Activated T-helper 1 cell treated with anti-CD3 and anti-CD28 coated beads, Interleukin-12 subunit alpha, Interleukin-12 subunit beta, Interleukin-2, Interleukin-4 antibody, amounts not matched to agents 30 ng/mL and 10 ng/mL and 1 ng/mL, durations not matched to agents 14 hours and 24 hours and 36 hours (primary cell): ENCODE measurements around the gene CRTAP. TPM values are rescaled to one million over a fixed set of nuclear protein-coding genes. Genes with fewer than 3 reads are reported as not detected.
"Not testable (repeated sequence)": the region's sequence is repeated elsewhere in the genome, so short reads cannot be mapped to it uniquely, and the experiment has no call there.

Experiments
- DNase-seq: peaks from one replicate; pipeline ENCODE4 v3.0.0; 2021; ENCODE audit warnings: low spot score
- H3K27ac Mint-ChIP-seq: one replicate; pipeline ENCODE4 v1.8.0; 2021; ENCODE audit warnings: mild to moderate bottlenecking, mixed read lengths
- H3K27me3 Mint-ChIP-seq: one replicate; pipeline ENCODE4 v1.8.0; 2022; ENCODE audit warnings: mild to moderate bottlenecking, moderate library complexity, mixed read lengths; ENCODE audit not compliant: insufficient read depth
- H3K36me3 Mint-ChIP-seq: one replicate; pipeline ENCODE4 v1.8.0; 2021; ENCODE audit warnings: low read depth, mixed read lengths
- H3K4me1 Mint-ChIP-seq: one replicate; pipeline ENCODE4 v1.8.0; 2021; ENCODE audit warnings: low read depth, mixed read lengths
- H3K4me3 Mint-ChIP-seq: one replicate; pipeline ENCODE4 v1.8.0; 2021; ENCODE audit warnings: mild to moderate bottlenecking, moderate library complexity, mixed read lengths
- H3K9me3 Mint-ChIP-seq: one replicate; pipeline ENCODE4 v1.8.0; 2021; ENCODE audit warnings: mixed read lengths
- intact Hi-C: fragments of 100-400 bp; cut with micrococcal nuclease; formaldehyde crosslinking; loops from one replicate; pipeline ENCODE4 v1.15.1; 2024
- total RNA-seq: library from RNA; stranded (reverse); gene quantifications from 2 replicates; pipeline ENCODE4 v1.2.3, GENCODE V29; 2022

Gene CRTAP
- total RNA-seq = 30.3 and 33.2 TPM in 2 replicates

DNA sequence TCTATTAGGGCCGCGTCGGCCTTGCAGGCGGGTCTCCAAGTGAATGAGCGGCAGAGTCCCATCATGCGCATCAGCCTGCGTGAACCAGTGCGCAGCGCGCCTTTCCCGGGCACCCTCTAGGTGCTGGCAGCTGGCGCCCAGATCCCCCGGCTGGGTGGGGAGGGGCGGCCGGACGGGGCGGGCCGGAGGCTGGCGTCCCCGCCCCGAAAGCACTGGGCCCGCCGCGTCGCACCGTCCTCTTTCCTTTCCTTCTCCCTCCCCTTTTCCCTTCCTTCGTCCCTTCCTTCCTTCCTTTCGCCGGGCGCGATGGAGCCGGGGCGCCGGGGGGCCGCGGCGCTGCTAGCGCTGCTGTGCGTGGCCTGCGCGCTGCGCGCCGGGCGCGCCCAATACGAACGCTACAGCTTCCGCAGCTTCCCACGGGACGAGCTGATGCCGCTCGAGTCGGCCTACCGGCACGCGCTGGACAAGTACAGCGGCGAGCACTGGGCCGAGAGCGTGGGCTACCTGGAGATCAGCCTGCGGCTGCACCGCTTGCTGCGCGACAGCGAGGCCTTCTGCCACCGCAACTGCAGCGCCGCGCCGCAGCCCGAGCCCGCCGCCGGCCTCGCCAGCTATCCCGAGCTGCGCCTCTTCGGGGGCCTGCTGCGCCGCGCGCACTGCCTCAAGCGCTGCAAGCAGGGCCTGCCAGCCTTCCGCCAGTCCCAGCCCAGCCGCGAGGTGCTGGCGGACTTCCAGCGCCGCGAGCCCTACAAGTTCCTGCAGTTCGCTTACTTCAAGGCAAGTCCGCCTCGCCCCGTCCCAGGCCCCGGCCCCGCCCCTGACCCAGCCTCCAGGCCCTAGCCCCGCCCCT is at the start of gene CRTAP:
TSS of gene CRTAP (plus strand) at position 243 of the 850 bp plus-strand sequence. CDS start at position 307, 64 bp downstream.
- peak within 1 kb of the TSS; percentile 74 for H3K27ac Mint-ChIP-seq

DNA sequence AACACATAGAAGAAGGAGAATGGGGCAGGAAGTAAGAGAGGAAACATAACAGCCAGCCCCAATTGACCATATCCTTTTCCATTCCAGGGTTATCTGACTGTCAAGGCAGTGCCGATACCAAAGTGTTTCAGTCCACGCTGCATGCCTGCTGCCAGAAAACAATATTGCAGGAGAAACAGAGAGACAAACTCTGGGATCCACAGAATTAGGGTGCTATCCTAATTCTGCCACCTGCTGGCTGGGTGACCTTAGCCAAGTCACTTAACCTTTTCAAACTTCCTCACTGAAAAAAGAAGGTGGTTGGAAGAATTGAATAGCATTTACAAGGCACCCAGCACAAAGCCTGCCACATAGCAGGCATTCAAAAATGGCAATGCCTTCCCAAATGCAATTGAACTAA is 48.9 kb upstream of the CRTAP start:
- H3K4me1 Mint-ChIP-seq = peaks cover 48% of the 10 kb centered on the region
- peaks cover 3% of the 10 kb centered on the region for H3K9me3 Mint-ChIP-seq
- no peak overlapping the region for H3K27ac Mint-ChIP-seq
- peaks cover 47% of the 10 kb centered on the region for H3K36me3 Mint-ChIP-seq
- intact Hi-C loops = loop anchor here (1.0 to 10.0 kb wide), 5 partner anchors 9 to 380 kb away; partner anchors contain the start of genes CNOT10 and CRTAP
- DNase-seq = no peak
- no peak overlapping the region for H3K4me3 Mint-ChIP-seq
- H3K27me3 Mint-ChIP-seq = no peaks in the 10 kb centered on the region

More for the DNA sequence above, at the start of gene CRTAP:
- Mint-ChIP-seq H3K36me3 (peaks cover 1% of the 10 kb centered on the region), H3K4me1 (peaks cover 26% of the 10 kb centered on the region), H3K4me3 (peak within 1 kb of the TSS; percentile 87), H3K27me3 (no peaks in the 10 kb centered on the region), H3K9me3 (no peaks in the 10 kb centered on the region)
- intact Hi-C loops = loop anchor here (1.0 to 10.0 kb wide), 8 partner anchors 17 to 869 kb away; partner anchors contain the start of genes CNOT10, DYNC1LI1, GLB1 and PDCD6IP
- DNase-seq = peak; percentile 78

DNA sequence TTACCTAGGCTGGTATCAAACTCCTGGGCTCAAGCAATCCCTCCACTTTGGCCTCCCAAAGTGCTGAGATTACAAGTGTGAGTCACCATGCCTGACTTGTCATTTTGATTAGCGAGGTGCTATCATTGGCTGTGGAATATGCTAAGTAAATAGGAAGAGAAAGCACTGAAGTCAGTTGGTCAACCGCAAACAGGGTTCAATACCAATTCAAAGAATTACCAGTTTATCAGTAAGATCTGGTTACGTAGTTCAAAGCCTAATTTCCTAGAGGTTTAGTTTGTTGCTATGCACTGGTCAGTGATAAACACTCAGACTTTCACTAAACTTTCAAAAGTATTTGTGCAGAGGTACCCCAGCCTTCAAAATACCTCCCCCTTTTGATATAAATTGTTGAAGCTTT is 46.3 kb upstream of the CRTAP start:
- Mint-ChIP-seq H3K4me1 (peaks cover 47% of the 10 kb centered on the region), H3K9me3 (no peaks in the 10 kb centered on the region), H3K36me3 (peaks cover 49% of the 10 kb centered on the region), H3K27me3 (no peaks in the 10 kb centered on the region), H3K27ac (no peak overlapping the region), H3K4me3 (no peak overlapping the region)
- intact Hi-C loops = loop anchor here (5.0 to 10.0 kb wide), 2 partner anchors 335 to 383 kb away; partner anchors contain the start of gene CNOT10
- DNase-seq = no peak

DNA sequence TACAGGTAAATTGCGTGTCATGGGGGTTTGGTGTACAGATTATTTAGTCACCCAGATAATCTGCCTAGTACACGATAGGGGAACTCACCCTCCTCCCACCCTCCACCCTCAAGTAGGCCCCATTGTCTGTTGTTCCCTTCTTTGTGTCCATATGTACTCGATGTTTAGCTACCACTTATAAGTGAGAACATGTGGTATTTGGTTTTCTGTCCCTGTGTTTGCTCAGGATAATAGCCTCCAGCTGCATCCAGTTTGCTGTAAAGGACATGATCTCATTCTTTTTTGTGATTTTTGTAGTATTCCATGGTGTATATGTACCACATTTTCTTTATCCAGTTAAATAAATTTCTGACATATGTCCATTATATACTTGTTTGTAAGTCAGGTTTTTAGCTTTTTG is 44.0 kb upstream of the CRTAP start:
- Mint-ChIP-seq H3K4me1 (peaks cover 35% of the 10 kb centered on the region), H3K36me3 (peaks cover 44% of the 10 kb centered on the region)
- intact Hi-C loops = loop anchor here (5.0 to 10.0 kb wide), 2 partner anchors 338 to 385 kb away; partner anchors contain the start of gene CNOT10
- H3K9me3 Mint-ChIP-seq, H3K4me3 Mint-ChIP-seq, H3K27ac Mint-ChIP-seq, DNase-seq, H3K27me3 Mint-ChIP-seq: not testable (repeated sequence)

DNA sequence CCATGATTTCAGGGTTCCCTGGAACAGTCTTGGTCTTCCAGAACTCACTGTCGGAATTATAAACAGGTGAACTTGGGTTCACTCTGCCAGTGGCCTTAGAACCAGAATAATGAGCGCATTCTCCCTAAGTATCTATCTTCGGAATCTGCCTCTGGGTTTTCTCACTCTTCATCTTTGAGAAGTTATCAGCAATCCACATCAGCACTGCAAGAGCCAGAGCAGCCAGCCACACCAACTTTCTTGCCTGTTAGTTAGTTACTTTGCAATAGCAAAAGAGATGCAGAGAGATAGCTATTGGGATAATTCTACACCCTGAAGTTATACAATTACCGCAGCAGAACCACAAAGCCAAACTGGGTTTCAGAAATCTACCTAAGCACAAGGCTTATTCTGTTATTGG is 42.6 kb upstream of the CRTAP start:
- peak overlapping the region; percentile 2 for H3K27ac Mint-ChIP-seq

DNA sequence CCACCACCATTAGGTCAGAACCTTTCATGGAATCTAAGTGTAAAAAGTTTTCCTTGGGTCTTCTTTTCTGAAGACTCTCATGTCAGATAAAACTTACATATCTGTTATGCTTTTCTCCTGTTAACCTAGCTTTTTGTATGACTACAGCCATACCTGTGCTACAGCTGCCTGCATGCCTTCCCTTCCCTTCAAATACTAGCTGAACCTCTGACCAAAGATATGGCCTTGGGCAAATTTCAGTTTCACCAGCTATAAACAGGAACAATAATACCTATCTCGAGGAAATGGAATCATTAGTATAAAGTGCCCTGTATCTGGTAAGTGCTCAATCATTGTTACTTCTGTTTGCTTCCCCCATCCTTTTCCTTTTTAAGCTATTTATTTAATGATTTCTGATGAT is 41.9 kb upstream of the CRTAP start:
- Mint-ChIP-seq H3K27me3 (no peaks in the 10 kb centered on the region), H3K4me1 (peaks cover 35% of the 10 kb centered on the region), H3K4me3 (no peak overlapping the region), H3K27ac (no peak overlapping the region), H3K9me3 (no peaks in the 10 kb centered on the region), H3K36me3 (peaks cover 44% of the 10 kb centered on the region)
- intact Hi-C loops = no loop called here
- no peak for DNase-seq

More for the DNA sequence above, 42.6 kb upstream of the CRTAP start:
- Mint-ChIP-seq H3K4me3 (no peak overlapping the region), H3K9me3 (no peaks in the 10 kb centered on the region), H3K27me3 (no peaks in the 10 kb centered on the region), H3K36me3 (peaks cover 44% of the 10 kb centered on the region), H3K4me1 (peaks cover 34% of the 10 kb centered on the region)
- intact Hi-C loops = no loop called here
- DNase-seq = no peak

DNA sequence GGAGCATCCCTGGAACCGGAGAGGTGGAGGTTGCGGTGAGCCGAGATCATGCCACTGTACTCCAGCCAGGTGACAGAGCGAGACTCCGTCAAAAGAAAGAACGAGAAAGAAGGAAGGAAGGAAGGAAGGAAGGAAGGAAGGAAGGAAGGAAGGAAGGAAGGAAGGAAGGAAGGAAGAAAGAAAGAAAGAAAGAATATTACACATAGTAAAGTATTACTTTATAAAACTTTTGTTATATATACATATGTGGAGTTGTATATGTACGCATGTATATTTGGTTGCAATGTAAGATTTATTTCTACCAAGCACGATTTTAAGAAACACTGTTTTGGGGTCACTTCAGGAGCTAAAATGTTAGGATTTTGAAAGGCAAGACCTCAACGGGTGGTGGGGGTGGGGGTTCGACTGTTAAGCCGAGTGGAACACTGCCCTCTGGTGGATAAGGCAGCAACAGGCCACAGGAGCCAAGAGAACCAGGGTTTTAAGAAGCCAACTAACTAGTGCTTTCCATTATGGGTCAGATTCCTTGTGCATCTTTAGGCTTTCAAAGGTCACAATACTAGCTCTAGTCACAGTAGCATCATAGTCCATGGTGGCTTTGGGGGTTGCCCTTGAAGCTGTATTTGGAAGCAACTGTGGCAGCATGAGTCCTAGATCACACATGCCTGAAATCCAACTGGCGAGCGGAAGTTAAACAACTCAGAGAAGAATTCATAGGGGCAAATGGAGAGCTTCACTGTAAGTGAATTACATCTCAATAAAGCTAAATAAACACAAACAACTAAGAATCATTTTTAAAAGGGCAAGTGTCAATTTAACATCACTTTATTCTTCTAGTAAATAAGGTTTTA is 39.4 kb upstream of the CRTAP start:
- H3K4me1 Mint-ChIP-seq = peaks cover 42% of the 10 kb centered on the region

DNA sequence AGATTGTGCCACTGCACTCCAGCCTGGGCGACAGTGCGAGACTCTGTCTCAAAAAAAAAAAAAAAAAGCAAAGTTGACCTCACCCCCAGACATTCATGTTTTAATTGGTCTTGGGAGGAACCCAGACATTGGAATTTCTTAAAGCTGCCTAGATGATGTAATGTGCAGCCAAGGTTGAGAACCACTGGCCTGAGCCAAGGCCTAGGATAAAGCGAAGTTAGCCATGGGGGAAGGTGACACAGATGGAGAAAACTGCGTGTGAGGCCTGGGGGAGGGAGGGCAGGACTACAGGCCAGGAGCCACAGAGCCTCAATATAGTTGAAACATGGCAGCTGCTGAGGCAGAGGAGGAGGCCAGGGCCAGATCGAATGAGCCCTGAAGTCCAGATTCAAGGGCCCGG is 37.8 kb upstream of the CRTAP start:
- intact Hi-C loops = loop anchor here (2.0 kb wide), 1 partner anchor 297 kb away; no protein-coding TSS in a partner anchor
- Mint-ChIP-seq H3K9me3 (no peaks in the 10 kb centered on the region), H3K4me1 (peaks cover 40% of the 10 kb centered on the region), H3K36me3 (peaks cover 22% of the 10 kb centered on the region), H3K4me3 (no peak overlapping the region), H3K27me3 (no peaks in the 10 kb centered on the region), H3K27ac (no peak overlapping the region)
- DNase-seq = no peak

More for the DNA sequence above, 39.4 kb upstream of the CRTAP start:
- Mint-ChIP-seq H3K36me3 (peaks cover 29% of the 10 kb centered on the region), H3K4me3 (no peak overlapping the region), H3K9me3 (no peaks in the 10 kb centered on the region), H3K27me3 (no peaks in the 10 kb centered on the region), H3K27ac (no peak overlapping the region)
- peak; percentile 43 for DNase-seq
- intact Hi-C loops = loop anchor here (1.0 to 2.0 kb wide), 6 partner anchors 9 to 298 kb away; no protein-coding TSS in a partner anchor

DNA sequence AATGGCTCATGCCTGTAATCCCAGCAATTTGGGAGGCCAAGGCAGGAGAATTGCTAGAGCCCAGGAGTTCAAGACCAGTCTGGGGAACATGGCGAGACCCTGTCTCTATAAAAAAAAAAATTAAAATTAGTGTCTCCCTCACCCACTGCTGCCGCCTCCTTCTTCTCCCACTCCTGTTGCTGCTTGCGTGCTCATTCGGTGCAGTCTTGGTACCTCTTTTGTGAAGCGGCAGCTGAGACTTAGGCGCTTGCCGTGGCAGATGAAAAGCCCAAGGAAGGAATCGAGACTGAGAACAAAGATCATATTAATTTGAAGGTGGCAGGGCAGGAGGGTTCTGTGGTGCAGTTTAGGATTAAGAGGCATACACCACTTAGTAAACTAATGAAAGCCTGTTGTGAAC is 36.9 kb upstream of the CRTAP start:
- DNase-seq = no peak
- Mint-ChIP-seq H3K4me1 (peaks cover 34% of the 10 kb centered on the region), H3K27ac (no peak overlapping the region), H3K9me3 (no peaks in the 10 kb centered on the region), H3K36me3 (peaks cover 13% of the 10 kb centered on the region), H3K27me3 (no peaks in the 10 kb centered on the region), H3K4me3 (no peak overlapping the region)
- intact Hi-C loops = no loop called here

DNA sequence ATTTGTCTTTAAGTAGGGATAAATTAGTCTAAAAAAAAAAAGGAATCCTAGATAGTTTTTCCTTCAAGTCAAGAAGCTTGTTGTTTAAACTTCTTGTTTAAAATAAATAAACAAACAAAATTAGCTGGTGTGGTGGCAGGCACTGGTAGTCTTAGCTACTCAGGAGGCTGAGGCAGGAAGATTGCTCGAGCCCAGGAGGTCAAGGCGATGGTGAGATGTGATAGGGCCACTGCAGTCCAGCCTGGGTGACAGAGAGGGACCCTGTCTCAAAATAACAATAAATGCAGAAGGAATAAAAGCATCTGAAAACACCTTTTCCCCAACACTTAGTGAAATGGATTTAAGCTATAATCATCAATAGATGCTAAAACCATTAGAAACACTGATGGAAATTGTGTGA is 35.8 kb upstream of the CRTAP start:
- DNase-seq = no peak
- Mint-ChIP-seq H3K4me3 (no peak overlapping the region), H3K36me3 (peaks cover 8% of the 10 kb centered on the region), H3K4me1 (peaks cover 27% of the 10 kb centered on the region), H3K9me3 (no peaks in the 10 kb centered on the region), H3K27ac (no peak overlapping the region), H3K27me3 (no peaks in the 10 kb centered on the region)
- intact Hi-C loops = no loop called here

DNA sequence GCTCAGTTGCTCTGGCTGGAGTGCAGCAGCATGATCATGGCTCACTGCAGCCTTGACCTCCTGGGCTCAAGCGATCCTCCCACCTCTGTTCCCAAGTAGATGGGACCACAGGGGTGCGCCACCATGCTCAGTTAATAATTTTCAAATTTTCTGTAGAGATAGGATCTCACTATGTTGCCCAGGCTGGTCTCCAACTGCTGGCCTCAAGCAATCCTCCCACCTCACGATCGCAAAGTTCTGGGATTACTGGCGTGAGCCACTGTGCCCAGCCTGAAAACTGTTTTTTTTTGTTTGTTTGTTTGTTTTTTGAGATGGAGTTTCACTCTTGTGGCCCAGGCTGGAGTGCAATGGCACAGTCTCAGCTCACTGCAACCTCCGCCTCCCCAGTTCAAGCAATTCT is 34.0 kb upstream of the CRTAP start:
- not testable (repeated sequence) for H3K4me3 Mint-ChIP-seq

DNA sequence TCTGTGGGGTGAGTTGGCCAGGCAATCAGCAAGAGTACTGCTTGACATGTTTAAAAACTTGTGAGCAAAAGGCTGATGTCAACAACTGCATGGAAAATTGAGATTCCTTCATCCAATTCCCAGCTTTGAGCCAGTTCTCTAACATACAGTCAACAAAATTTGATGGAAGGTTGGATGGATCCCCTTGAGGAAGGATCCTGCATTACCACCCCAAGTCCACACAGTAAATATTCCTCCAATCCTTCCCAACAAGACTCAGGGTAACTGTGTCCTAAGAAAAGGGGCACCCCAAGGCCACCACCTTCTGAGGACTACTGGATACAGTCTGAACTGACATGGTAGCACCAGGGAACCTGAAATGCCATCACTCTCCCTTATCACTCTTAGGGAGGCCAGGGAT is 32.0 kb upstream of the CRTAP start:
- H3K9me3 Mint-ChIP-seq = no peaks in the 10 kb centered on the region
- intact Hi-C loops = no loop called here
- peaks cover 10% of the 10 kb centered on the region for H3K36me3 Mint-ChIP-seq
- no peak overlapping the region for H3K27ac Mint-ChIP-seq
- peaks cover 16% of the 10 kb centered on the region for H3K4me1 Mint-ChIP-seq
- no peak overlapping the region for H3K4me3 Mint-ChIP-seq
- DNase-seq = no peak
- H3K27me3 Mint-ChIP-seq = no peaks in the 10 kb centered on the region

More for the DNA sequence above, 34.0 kb upstream of the CRTAP start:
- H3K4me1 Mint-ChIP-seq = peaks cover 22% of the 10 kb centered on the region
- H3K27me3 Mint-ChIP-seq, intact Hi-C loops, H3K9me3 Mint-ChIP-seq, DNase-seq, H3K27ac Mint-ChIP-seq: not testable (repeated sequence)
- peaks cover 13% of the 10 kb centered on the region for H3K36me3 Mint-ChIP-seq
